Adrenal gland (tissue), 5 donors: ENCODE measurements around the gene SOX8.

Experiments
- CTCF ChIP-seq, 6 experiments: fragments of 450-650 bp in 4 of 6; fragments of 200-600 bp in 2 of 6; sonication (generic) in 1 of 6; IDR thresholded peaks; 1 replicate in 5 of 6; 2 replicates in 1 of 6; pipeline versions ENCODE4 v1.5.1 to v1.8.0; 2016 to 2021; ENCODE audit warnings: antibody characterized with exemption in 6 of 6, mild to moderate bottlenecking in 2 of 6, moderate library complexity in 1 of 6
- POLR2A ChIP-seq, 2 donors: fragments of 450-650 bp; IDR thresholded peaks; one replicate each; pipeline ENCODE4 v1.6.1; 2017; ENCODE audit warnings: antibody characterized with exemption in 2 of 2, mild to moderate bottlenecking in 2 of 2, moderate library complexity in 1 of 2
- donor health status: DM: no; HTN: no; CAD: no.

- TF ChIP-seq CTCF (IDR thresholded peaks at IDR 0.05) (peak in 1 of 6 experiments; percentile 4), POLR2A (IDR thresholded peaks at IDR 0.05) (peak; percentile 45 to 66)
These were observed 10.6 kb upstream of the SOX8 start, which contains the start of gene LMF1 for GRCh38 chr16:970766-971581.
